ENCODE data around the gene PDIK1L. TPM values are rescaled to one million over a fixed set of nuclear protein-coding genes. Genes with fewer than 3 reads are reported as not detected.
A peak's percentile ranks its signal among the peaks of the same experiment; 100 is the strongest.

PDIK1L gene
- polyA plus RNA-seq = 41.3 and 44.9 TPM in 2 replicates
- 103 and 112 TPM in 2 replicates for polyA minus RNA-seq

- Histone ChIP-seq H2AFZ (ENCODE audit: low read depth, low read length) (peak within 1 kb of the TSS; percentile 75), H3K9me2 (ENCODE audit: insufficient read depth, low read length) (no peaks in the 10 kb centered on the region), H3K36me3 (ENCODE audit: insufficient read depth, low read length) (no peaks in the 10 kb centered on the region), H3K27ac (ENCODE audit: low read length) (peak within 1 kb of the TSS; percentile 96), H3K79me2 (replicated peaks; ENCODE audit: insufficient read depth, low read length) (peaks cover 11% of the 10 kb centered on the region), H3K9me3 (ENCODE audit: low read length) (no peaks in the 10 kb centered on the region), H3K4me3 (ENCODE audit: low read length) (peak within 1 kb of the TSS; percentile 99), H3K4me2 (ENCODE audit: low read length) (peak within 1 kb of the TSS; percentile 91), H3F3A (ENCODE audit: insufficient read depth, low read length, poor library complexity, severe bottlenecking) (peaks cover 4% of the 10 kb centered on the region), H3K27me3 (ENCODE audit: insufficient read depth, low read depth, low read length) (no peaks in the 10 kb centered on the region), H4K20me1 (ENCODE audit: insufficient read depth) (no peaks in the 10 kb centered on the region), H3K9ac (ENCODE audit: low read length) (peak within 1 kb of the TSS; percentile 96)
- TF ChIP-seq EP300 (conservative IDR thresholded peaks at IDR 0.05; ENCODE audit: poor library complexity, severe bottlenecking) (peak; percentile 38), POLR2AphosphoS5 (IDR thresholded peaks at IDR 0.05) (peak; percentile 85), SMC3 (conservative IDR thresholded peaks at IDR 0.05; ENCODE audit: poor library complexity) (no peak), MXI1 (conservative IDR thresholded peaks at IDR 0.05; ENCODE audit: poor library complexity, severe bottlenecking) (peak; percentile 93), TAF1 (IDR thresholded peaks at IDR 0.05; ENCODE audit: low read depth) (no peak)
Observed at GRCh38 chr1:26111530-26112406, at the start of gene PDIK1L. PDIK1L (plus strand) TSS chr1:26111824; CDS start chr1:26114309, 2,485 bp downstream.

DNA sequence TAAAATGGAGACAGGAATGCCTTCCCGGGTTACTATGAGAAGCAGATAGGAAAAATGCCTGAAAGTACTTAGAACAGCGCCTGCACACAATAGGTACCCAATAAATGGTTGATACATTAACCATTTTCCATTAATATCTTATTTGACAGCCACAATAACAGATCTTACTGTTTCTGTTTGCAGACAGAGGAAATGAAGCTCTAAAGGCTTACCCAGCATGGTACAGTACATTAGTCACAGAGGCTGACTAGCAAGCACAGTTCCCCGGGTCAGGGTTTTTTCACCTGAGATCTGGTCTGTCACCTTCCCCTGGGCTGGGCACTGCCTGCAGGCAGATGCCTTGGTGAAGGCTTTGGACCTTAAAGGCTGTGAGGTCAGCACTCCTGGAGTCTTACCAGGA is 47.1 kb upstream of the PDIK1L start:
- H3K4me2 ChIP-seq (ENCODE audit: low read length) = no peak overlapping the region
- H3K36me3 ChIP-seq (ENCODE audit: insufficient read depth, low read length) = no peaks in the 10 kb centered on the region
- H3F3A ChIP-seq (ENCODE audit: insufficient read depth, low read length, poor library complexity, severe bottlenecking) = no peaks in the 10 kb centered on the region
- H3K9me3 ChIP-seq (ENCODE audit: low read length) = no peaks in the 10 kb centered on the region
- H4K20me1 ChIP-seq (ENCODE audit: insufficient read depth) = no peaks in the 10 kb centered on the region
- no peak overlapping the region for H3K9ac ChIP-seq (ENCODE audit: low read length)
- no peak overlapping the region for H3K4me3 ChIP-seq (ENCODE audit: low read length)
- H2AFZ ChIP-seq (ENCODE audit: low read depth, low read length) = no peak overlapping the region
- H3K9me2 ChIP-seq (ENCODE audit: insufficient read depth, low read length) = no peaks in the 10 kb centered on the region
- TF ChIP-seq, protein P1, sequence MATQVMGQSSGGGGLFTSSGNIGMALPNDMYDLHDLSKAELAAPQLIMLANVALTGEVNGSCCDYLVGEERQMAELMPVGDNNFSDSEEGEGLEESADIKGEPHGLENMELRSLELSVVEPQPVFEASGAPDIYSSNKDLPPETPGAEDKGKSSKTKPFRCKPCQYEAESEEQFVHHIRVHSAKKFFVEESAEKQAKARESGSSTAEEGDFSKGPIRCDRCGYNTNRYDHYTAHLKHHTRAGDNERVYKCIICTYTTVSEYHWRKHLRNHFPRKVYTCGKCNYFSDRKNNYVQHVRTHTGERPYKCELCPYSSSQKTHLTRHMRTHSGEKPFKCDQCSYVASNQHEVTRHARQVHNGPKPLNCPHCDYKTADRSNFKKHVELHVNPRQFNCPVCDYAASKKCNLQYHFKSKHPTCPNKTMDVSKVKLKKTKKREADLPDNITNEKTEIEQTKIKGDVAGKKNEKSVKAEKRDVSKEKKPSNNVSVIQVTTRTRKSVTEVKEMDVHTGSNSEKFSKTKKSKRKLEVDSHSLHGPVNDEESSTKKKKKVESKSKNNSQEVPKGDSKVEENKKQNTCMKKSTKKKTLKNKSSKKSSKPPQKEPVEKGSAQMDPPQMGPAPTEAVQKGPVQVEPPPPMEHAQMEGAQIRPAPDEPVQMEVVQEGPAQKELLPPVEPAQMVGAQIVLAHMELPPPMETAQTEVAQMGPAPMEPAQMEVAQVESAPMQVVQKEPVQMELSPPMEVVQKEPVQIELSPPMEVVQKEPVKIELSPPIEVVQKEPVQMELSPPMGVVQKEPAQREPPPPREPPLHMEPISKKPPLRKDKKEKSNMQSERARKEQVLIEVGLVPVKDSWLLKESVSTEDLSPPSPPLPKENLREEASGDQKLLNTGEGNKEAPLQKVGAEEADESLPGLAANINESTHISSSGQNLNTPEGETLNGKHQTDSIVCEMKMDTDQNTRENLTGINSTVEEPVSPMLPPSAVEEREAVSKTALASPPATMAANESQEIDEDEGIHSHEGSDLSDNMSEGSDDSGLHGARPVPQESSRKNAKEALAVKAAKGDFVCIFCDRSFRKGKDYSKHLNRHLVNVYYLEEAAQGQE (IDR thresholded peaks at IDR 0.05; ENCODE audit: borderline replicate concordance) = no peak
- TF ChIP-seq MXI1 (conservative IDR thresholded peaks at IDR 0.05; ENCODE audit: poor library complexity, severe bottlenecking) (no peak), CTCF (IDR thresholded peaks at IDR 0.05; ENCODE audit: poor library complexity, severe bottlenecking) (no peak)
- H3K79me2 ChIP-seq (replicated peaks; ENCODE audit: insufficient read depth, low read length) = no peaks in the 10 kb centered on the region
- no peaks in the 10 kb centered on the region for H3K27me3 ChIP-seq (ENCODE audit: insufficient read depth, low read depth, low read length)
- no peak overlapping the region for H3K27ac ChIP-seq (ENCODE audit: low read length)

- Histone ChIP-seq H4K20me1 (ENCODE audit: insufficient read depth) (no peaks in the 10 kb centered on the region), H3K79me2 (replicated peaks; ENCODE audit: insufficient read depth, low read length) (no peaks in the 10 kb centered on the region), H3K9me3 (ENCODE audit: low read length) (no peaks in the 10 kb centered on the region), H3K9ac (ENCODE audit: low read length) (no peak overlapping the region), H2AFZ (ENCODE audit: low read depth, low read length) (no peak overlapping the region), H3K9me2 (ENCODE audit: insufficient read depth, low read length) (no peaks in the 10 kb centered on the region), H3K4me3 (ENCODE audit: low read length) (no peak overlapping the region), H3K27me3 (ENCODE audit: insufficient read depth, low read depth, low read length) (no peaks in the 10 kb centered on the region), H3K27ac (ENCODE audit: low read length) (no peak overlapping the region), H3K36me3 (ENCODE audit: insufficient read depth, low read length) (no peaks in the 10 kb centered on the region), H3F3A (ENCODE audit: insufficient read depth, low read length, poor library complexity, severe bottlenecking) (no peaks in the 10 kb centered on the region), H3K4me2 (ENCODE audit: low read length) (no peak overlapping the region)
- TF ChIP-seq RAD21 (conservative IDR thresholded peaks at IDR 0.05) (no peak), CTCF (IDR thresholded peaks at IDR 0.05; ENCODE audit: poor library complexity, severe bottlenecking) (no peak), POLR2AphosphoS5 (IDR thresholded peaks at IDR 0.05) (no peak), EP300 (conservative IDR thresholded peaks at IDR 0.05; ENCODE audit: poor library complexity, severe bottlenecking) (no peak), MXI1 (conservative IDR thresholded peaks at IDR 0.05; ENCODE audit: poor library complexity, severe bottlenecking) (no peak), EZH2 (IDR thresholded peaks at IDR 0.05; ENCODE audit: borderline replicate concordance, insufficient read depth, low read length, poor library complexity, severe bottlenecking) (no peak), TAF1 (IDR thresholded peaks at IDR 0.05; ENCODE audit: low read depth) (no peak), SMC3 (conservative IDR thresholded peaks at IDR 0.05; ENCODE audit: poor library complexity) (no peak)
Observed at GRCh38 chr1:26066160-26066559, 45.5 kb upstream of the PDIK1L start.
